GM18861 (cell line): Measurements from ENCODE around the gene PYGB.
A peak's percentile ranks its signal among the peaks of the same experiment; 100 is the strongest.

ENCODE experiments used
- ATAC-seq: cut with Tn5 transposase; IDR thresholded peaks from one replicate; pipeline ENCODE4 v1.9.1; 2021; ENCODE audit not compliant: unreplicated experiment

PYGB gene

GRCh38 chr20:25280574-25281535 is 33.0 kb downstream of the PYGB start:
- ATAC-seq, result no peak

DNA sequence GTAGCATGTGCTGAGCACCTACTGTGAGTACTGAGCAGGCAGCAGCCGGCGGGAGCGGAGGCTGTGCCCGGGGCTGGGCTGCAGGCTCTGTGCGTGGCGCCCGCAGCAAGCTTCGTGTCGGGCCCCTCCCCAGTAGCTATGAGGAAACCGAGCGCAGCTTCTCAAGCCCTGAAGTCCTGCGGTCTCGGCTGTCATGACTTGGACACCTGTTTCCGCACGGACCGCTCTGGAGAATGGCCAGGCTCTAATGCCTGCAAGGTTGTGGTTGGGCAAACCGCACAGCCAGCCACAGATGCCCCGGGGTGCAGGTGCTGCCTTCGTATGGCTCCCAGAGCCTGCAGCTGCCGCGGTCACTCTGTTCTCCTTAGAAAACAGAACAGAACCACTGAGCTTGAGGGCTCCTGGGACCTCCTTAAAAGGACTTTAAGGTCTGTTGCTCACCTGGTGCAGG is 33.7 kb downstream of the PYGB start:
- no peak for ATAC-seq

DNA sequence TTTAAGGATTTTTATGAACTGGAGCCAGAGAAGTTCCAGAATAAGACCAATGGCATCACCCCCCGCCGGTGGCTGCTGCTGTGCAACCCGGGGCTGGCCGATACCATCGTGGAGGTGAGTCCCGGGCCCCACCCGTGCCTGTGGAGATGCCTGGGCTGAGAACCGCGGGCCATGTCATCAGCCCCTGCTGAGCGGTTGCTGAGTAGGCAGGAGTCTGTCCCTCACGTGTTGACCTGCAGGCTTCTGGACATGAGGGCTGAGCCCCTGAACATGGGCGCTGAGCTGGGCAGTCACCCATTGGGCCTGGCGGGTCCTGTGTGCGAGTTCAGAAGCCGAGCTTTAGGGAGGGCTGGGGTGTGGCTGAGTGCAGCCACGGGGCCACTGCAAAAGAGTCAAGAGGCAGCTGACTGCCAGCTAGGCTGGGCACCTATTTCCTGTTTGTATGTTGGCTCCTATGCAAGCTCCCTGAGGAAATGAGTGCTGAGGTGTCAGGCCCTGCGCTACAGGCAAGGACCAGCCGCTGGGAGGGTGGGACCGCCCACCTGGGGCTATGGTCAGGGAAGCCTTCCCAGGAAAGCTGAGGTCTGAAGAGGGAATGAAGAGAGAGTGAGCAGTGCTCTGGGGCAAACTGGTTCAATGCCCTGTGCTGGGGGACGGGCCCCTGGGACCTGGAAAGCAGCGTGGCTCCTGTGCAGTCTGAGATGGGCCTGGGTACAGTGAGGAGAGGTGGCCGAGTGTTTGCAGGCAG is 34.3 kb downstream of the PYGB start:
- no peak for ATAC-seq

- no peak for ATAC-seq
Measured at GRCh38 chr20:25282796-25283195, 34.9 kb downstream of the PYGB start.

DNA sequence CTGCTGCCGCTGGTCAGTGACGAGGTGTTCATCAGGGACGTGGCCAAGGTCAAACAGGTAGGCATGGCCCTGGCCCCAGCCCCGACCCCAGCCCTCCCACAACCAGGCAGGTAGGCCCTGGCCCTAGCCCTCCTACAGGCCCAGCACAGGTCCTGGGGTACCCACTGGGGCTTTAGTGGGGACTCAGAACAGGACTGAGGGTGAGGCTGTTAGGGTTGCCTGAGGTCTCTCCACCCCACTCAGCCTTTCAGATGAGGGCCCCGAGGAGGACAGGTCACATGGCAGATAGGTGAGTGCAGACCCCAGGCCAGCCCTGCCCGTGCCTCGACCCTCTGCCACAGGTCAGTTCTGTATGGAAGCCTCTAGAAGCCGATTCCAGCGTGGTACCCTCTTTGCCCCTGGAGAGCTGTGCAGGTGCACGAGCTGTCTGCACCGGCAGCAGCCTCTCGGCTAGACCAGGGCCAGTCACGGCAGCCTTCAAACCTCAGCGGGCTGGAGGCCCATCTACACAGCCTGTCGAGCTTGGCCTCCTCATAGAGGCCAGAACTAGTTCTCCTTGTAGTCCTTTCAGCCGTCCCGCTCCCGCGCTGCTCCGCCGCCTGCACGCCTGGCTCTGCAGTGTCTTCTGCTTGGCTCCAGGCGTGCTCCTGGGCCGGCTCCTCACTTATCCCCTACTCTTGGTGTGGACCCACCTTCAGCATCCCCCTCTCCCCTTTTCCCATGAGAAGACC is 35.5 kb downstream of the PYGB start:
- no peak for ATAC-seq

DNA sequence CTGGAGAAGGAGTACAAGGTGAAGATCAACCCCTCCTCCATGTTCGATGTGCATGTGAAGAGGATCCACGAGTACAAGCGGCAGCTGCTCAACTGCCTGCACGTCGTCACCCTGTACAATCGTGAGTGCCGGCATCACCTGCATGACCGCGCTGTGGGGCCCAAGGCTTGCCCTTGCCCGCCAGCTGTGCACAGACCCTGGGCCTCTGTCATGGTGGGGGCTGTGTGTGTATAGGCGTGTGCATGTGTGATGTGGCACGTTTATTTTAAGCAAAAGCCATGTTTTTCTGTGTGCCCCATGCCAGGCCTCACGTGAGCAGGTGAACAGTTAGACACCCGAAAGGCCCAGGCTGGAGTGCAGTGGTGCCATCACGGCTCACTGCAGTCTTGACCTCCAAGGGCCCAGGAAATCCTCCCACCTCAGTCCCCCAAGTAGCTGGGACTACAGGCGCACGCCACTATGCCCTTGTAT is 36.3 kb downstream of the PYGB start:
- ATAC-seq, result no peak

DNA sequence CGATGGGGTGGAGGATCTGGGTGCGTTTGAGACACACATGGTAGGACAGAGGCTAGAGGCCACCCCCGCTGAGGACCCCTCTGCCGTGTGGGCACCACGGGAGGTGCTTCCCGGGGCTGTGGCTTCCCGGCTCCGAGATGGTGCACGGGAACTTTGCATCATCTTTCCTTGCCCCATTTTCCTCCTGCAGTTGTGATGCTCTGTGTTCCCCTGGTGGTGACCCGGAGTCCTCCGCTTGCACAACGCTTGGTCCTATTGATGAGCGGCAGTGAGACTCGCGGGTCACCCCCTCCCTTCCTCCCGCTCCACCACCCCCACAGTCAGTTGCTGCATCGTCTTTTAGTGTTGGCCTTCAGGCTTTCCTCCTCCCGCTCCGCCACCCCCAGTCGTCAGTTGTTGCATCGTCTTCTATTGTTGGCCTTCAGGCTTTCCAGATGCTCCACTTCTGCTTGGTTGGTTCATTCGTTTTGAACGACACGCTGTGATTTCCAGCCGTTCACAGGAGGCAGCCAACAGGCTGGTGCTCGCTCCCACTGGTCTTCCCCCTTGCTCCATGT is 37.3 kb downstream of the PYGB start:
- ATAC-seq, result no peak

DNA sequence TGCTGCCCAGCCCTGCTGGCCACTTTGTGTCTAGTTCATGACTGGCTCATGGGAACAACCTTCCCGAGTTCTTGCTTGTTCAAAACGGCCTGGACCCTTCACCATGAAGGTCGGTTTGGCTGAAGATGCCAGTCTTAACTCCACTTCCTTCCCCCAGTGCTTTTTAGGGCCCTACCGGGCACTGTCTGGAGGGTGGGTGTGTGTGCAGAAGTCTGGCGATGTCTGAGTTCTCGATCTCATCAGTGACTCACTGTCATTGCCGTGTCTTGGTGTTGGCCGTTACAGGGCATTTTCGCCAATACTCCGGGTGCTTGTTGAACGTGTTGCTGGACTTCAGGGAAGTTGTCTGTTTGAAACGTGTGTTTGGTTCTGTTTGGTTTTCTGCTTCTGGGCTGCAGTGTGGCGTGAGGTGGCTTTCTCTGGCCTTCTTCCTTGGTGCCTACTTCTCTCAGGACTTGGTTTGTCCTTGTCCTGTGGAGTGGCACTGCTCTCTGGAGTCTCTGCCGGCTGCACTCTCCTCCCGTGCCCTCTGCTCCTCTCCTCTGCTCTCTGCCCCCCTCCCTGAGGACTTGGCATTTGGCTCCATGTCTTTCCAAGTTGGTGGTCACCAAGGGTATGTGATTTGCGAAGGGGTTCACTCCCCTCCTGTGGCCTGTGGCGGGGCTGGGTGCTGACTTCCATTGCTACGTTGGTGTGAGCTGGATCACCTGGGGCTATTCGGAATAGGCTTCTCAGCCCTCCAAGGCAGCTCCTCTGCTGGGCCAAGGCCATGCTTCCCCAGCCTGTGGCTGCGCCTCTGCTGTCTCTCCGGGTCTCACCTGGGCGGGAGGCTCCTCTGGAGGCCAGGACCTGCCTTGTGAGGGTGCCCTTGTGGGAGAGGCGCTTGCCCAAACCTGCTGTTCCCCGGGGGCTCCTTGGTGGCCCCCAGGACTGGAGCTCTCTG is 38.2 kb downstream of the PYGB start:
- ATAC-seq, result no peak

- ATAC-seq, result no peak
Measured at GRCh38 chr20:25286917-25287316, 39.0 kb downstream of the PYGB start.

DNA sequence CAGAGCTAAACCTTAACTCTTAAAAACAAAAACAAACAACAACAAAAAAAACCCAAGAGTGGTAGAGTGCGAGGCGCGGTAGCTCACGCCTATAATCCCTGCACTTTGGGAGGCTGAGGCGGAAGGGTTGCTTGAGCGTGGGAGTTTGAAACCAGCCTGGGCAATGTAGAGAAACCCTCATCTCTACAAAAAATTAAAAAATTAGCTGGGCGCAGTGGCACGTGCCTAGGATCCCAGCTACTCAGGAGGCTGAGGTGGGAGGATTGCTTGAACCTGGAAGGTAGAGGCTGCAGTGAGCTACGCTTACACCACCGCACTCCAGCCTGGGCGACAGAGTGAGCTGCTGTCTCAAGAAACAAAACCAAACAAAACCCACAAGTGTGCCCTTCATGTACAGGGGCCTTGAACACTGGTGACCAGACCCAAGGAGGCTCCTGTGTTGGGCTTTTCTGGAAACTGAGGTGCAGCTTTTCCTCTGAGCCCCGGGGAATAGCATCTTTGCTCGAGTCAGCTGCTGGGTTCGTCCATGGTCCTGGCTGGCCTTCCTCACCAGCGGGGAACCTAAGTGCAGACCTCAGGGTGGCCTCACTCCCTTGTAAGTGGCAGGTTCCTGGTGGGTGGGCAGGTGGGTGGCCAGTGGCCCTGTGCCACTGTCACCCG is 39.9 kb downstream of the PYGB start:
- no peak for ATAC-seq

- peak; percentile 97 for ATAC-seq
Measured at GRCh38 chr20:25288291-25289181, 40.7 kb downstream of the PYGB start.

DNA sequence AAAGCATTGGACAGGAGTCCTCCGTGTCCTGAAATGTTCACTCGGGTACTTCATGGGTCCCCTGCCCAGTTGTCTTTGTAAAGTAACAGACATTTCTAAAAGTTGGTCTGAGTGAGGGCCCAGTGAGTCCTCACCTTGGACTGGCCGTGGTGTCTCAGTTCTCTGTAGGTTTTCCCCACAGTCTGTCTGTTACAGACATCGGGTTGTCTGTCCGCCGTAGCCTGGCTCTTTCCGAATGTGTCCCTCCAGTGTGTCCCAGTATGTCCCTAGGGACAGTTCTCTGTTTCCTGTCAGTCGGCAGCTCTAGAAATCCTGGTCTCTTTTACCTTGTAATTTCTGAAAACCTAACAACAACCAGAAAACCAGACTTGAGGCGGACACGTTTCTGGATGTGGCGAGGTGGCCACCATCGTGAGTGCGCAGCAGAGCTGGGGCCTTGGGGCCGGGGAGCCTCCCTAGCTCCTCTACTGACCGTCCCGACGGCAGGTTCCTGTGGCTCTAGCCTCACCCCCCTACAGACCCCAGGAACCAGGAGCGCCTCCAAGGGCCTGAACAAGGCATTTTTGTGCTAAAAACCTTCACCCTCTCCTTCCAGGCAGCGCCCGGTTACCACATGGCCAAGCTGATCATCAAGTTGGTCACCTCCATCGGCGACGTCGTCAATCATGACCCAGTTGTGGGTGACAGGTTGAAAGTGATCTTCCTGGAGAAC is 42.2 kb downstream of the PYGB start:
- no peak for ATAC-seq

DNA sequence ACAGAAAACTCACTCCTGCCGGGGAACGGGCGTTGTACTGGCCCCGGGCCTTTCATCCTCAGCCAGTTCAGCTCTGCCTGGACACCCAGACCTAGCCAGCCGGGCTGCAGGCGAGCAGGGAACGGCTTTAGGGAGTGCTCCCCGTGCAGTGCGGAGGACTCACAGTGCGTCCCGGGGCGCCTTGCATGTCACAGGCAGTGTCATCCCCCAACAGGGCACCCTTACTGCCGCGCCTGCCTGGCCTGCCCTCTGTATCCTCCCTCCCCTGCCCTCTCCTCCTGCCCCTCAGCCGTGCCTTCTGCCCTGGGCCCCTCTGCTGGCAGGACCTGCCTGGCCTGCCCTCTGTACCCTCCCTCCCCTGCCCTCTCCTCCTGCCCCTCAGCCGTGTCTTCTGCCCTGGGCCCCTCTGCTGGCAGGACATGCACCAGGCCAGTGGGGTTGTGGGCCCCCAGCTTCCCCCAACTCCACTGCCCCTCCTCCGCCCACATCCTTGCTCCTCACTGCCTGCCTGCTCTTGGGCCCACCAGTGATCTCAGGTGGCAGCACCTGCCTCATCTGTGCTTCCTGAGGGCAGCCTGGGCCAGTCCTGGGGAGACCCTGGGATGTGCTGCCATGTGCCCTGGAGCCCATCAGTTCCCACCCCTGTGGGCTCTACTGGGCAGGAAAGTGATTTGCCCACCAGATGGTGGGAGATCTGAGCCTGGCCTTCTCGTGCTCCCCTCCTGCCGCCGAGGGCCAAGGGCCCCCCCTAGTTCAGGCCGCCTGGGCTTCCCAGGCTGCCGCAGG is 43.0 kb downstream of the PYGB start:
- ATAC-seq, result no peak

- no peak for ATAC-seq
Measured at GRCh38 chr20:25291432-25292133, 43.7 kb downstream of the PYGB start.

DNA sequence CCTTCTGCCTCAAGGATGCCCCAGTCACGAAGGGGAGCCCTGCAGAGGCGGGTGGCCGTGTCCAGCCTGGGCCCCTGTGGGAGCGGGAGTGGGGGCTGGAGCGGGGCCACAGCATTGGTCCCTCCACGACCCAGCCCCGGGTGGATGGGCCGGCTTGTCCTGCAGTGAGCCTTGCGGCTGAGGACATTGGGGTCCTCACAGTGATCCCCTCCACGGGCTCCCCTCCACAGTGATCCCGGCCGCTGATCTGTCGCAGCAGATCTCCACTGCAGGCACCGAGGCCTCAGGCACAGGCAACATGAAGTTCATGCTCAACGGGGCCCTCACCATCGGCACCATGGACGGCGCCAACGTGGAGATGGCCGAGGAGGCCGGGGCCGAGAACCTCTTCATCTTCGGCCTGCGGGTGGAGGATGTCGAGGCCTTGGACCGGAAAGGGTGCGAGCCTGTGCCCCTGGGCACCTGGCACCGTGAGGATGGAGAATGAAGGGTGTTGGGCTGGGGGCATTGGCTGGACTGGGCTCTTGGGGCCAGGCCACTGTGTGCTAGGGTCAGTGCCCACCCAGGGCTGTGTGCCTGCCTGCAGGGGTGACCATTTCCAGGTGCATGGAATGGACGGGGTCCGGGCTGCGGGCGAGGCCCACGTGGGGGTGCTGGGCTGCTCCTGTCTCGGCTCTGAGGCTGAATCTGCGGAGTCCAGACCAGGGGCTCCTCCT is 44.4 kb downstream of the PYGB start:
- no peak for ATAC-seq

DNA sequence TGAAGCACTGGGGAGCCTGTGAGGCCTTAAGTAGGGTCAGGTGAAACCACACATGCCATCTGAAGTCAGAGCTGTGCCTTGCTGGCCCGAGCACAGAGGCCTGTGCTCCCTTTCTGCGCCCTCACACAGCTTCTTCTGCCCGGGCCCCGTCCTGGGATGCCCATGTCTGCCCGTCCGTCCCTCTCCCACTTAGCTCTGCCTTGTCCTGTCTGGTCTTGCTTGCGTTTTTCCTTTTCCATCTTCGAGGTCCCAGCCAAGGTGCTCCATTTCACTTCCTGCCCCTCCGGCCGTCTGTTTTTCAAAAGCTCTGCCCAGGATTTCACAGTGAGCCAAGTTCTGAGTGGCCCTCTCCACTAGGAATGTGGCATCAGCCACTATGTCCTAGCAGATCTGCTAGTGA is 45.6 kb downstream of the PYGB start:
- ATAC-seq, result no peak
